ENCODE results near the gene DOK6. TPM values are rescaled to one million over a fixed set of nuclear protein-coding genes. Genes with fewer than 3 reads are reported as not detected.
A peak's percentile ranks its signal among the peaks of the same experiment; 100 is the strongest.

DOK6 gene
- total and polyA plus RNA-seq, 2 of the 13 experiments (the other 11 are each of a cell fraction or from before 2014, with no cell fraction given), result 17.0 to 17.2 TPM

DNA sequence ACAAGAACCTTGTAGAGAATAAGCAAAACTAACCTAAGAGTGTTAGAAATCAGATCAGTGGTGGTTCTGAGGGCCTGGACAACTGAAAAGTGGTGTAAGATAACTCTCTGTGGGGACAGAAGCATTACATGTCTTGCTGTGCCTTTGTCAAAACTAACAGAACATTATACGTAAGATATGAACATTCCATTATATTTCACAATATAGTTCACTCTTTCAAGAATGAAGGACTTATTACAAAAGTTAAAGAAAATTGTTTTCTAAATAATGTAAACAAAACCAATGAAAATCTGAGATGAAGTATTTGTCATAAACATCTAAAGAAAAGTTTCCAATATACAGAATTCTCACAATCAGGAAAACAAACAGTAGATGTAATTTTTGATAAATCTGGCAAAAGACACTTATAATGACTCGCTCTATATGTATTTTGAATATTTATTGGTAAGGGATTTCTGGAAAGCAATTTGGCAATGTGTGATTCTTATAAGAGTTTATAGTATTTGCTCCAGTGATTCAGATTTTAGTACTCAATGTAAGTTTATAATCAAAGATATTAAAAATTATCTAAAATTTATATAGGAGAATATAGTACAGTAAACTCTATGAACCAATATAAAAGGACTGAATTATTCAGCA, 288.6 kb downstream of the DOK6 start:
- no peak overlapping the region for H3K4me2 ChIP-seq (ENCODE audit: low read depth, low read length)
- CTCF ChIA-PET (ENCODE audit: low intra/inter-chr PET ratio, low total read pairs), result no interaction called here
- H3K27ac ChIP-seq (ENCODE audit: extremely low read length, insufficient read depth, low read length), result no peak overlapping the region
- no peaks in the 10 kb centered on the region for H3K79me2 ChIP-seq (ENCODE audit: insufficient read depth, low read length)
- intact Hi-C loops (cut with micrococcal nuclease; ENCODE audit: unreplicated experiment) (no loop called here), in situ Hi-C loops (cut with HindIII; ENCODE audit: extremely low pct_ligation_motif_present, low pct_unique_long_range_greater_than_20kb) (no loop called here)
- H3K9ac ChIP-seq (ENCODE audit: insufficient read depth, low read depth, low read length), result no peak overlapping the region
- no peaks in the 10 kb centered on the region for H3K36me3 ChIP-seq (replicated peaks in 1 of 2; ENCODE audit: control insufficient read depth in 1 of 2, insufficient read depth in 2 of 2, low read length in 2 of 2)
- no peak overlapping the region for H3K4me3 ChIP-seq (replicated peaks in 1 of 3; ENCODE audit: insufficient read depth in 1 of 3, low read depth in 2 of 3, low read length in 3 of 3)
- H3K9me3 ChIP-seq (ENCODE audit: low read length), result no peaks in the 10 kb centered on the region
- H3K27me3 ChIP-seq (ENCODE audit: control insufficient read depth in 1 of 2, insufficient read depth in 2 of 2, low read length in 2 of 2), result no peaks in the 10 kb centered on the region; a peak in 1 of 5 replicates
- ATAC-seq, result no peak
- WGBS (ENCODE audit: low lambda C conversion rate), result 85% methylated on average over 2 of the region's 2 CpGs
- POLR2A ChIA-PET, result no interaction called here
- H3K4me1 ChIP-seq (ENCODE audit: insufficient read depth, low read length), result no peaks in the 10 kb centered on the region
- no peaks in the 10 kb centered on the region for H4K20me1 ChIP-seq (ENCODE audit: insufficient read depth, low read length)
- TF ChIP-seq ZSCAN25 (CRISPR knock-in tag; IDR thresholded peaks at IDR 0.05), result no peak
- no peak for TF ChIP-seq CHD4 (IDR thresholded peaks at IDR 0.05; ENCODE audit: borderline replicate concordance, low read length)
- 0 out of 2 replicates have a peak, but pooled peaks have one; percentile 19 for TF ChIP-seq CEBPB (IDR thresholded peaks at IDR 0.05; ENCODE audit: borderline replicate concordance, low read depth, low read length)
- TF ChIP-seq TAF15 (IDR thresholded peaks at IDR 0.05; ENCODE audit: low read depth, low read length, poor library complexity, severe bottlenecking), result no peak
- DNase-seq (ENCODE audit: low spot score), result no peak
- no TSS peak for BruUV-seq (replicated peaks)
- no peak for FAIRE-seq
- no peak overlapping the region for H2AFZ ChIP-seq (ENCODE audit: low read length)

DNA sequence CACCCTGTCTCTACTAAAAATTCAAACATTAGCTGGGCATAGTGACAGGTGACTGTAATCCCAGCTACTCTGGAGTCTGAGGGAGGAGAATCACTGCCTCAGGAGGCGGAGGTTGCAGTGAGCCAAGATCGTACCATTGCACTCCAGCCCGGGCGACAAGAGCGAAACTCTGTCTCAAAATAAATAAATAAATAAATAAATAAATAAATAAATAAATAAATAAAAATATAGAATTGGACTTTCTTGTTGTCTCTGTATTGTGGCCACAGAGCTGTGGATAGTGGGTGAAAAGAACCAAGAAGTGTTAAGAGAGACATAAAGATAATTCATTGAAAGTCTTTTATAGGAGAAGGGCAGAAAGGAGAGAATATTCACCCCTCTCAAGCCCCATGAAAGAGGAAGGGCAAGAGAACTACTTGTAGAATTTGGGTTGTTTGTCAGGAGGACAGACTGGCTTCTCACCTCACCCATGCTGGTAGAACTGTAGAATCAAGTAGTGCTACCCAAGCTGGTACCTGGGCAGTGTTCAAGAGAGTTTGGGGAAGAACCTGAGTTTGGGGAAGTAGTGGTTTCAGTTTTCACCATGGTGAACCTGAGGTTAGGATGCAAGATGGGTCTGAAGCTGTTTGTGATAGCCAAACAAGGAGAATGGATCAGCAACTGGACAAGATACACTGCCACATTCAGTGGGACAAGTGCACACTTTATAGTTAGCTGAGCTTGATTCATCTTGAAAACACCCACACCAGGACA, 290.5 kb downstream of the DOK6 start:
- H2AFZ ChIP-seq (ENCODE audit: low read length), result no peak overlapping the region
- ATAC-seq (no peak), DNase-seq (ENCODE audit: low spot score) (no peak), FAIRE-seq (no peak)
- in situ Hi-C loops (cut with HindIII; ENCODE audit: extremely low pct_ligation_motif_present, low pct_unique_long_range_greater_than_20kb) (no loop called here), intact Hi-C loops (cut with micrococcal nuclease; ENCODE audit: unreplicated experiment) (no loop called here)
- no peak overlapping the region for H3K4me2 ChIP-seq (ENCODE audit: low read depth, low read length)
- CTCF ChIA-PET (ENCODE audit: low intra/inter-chr PET ratio, low total read pairs), result no interaction called here
- H3K4me3 ChIP-seq (replicated peaks in 1 of 3; ENCODE audit: insufficient read depth in 1 of 3, low read depth in 2 of 3, low read length in 3 of 3), result no peak overlapping the region
- no peaks in the 10 kb centered on the region for H3K36me3 ChIP-seq (replicated peaks in 1 of 2; ENCODE audit: control insufficient read depth in 1 of 2, insufficient read depth in 2 of 2, low read length in 2 of 2)
- no peaks in the 10 kb centered on the region for H3K9me3 ChIP-seq (ENCODE audit: low read length)
- H3K27me3 ChIP-seq (ENCODE audit: control insufficient read depth in 1 of 2, insufficient read depth in 2 of 2, low read length in 2 of 2), result no peaks in the 10 kb centered on the region; a peak in 1 of 5 replicates
- no TSS peak for BruUV-seq (replicated peaks)
- 91% methylated on average over 5 of the region's 5 CpGs for WGBS (ENCODE audit: low lambda C conversion rate)
- H3K79me2 ChIP-seq (ENCODE audit: insufficient read depth, low read length), result no peaks in the 10 kb centered on the region
- H3K27ac ChIP-seq (ENCODE audit: extremely low read length, insufficient read depth, low read length), result no peak overlapping the region
- POLR2A ChIA-PET, result no interaction called here
- no peaks in the 10 kb centered on the region for H4K20me1 ChIP-seq (ENCODE audit: insufficient read depth, low read length)
- H3K4me1 ChIP-seq (ENCODE audit: insufficient read depth, low read length), result no peaks in the 10 kb centered on the region
- no peak overlapping the region for H3K9ac ChIP-seq (ENCODE audit: insufficient read depth, low read depth, low read length)
- TF ChIP-seq PAX8 (CRISPR knock-in tag; IDR thresholded peaks at IDR 0.05; ENCODE audit: borderline replicate concordance), result no peak
- no peak for TF ChIP-seq BHLHE40 (IDR thresholded peaks at IDR 0.05; ENCODE audit: low read length)
- TF ChIP-seq EHMT2 (IDR thresholded peaks at IDR 0.05; ENCODE audit: borderline replicate concordance, low read depth, low read length), result no peak
- no peak for TF ChIP-seq KDM2A (CRISPR knock-in tag; IDR thresholded peaks at IDR 0.05; ENCODE audit: borderline replicate concordance, low read depth)
- TF ChIP-seq, protein P1, sequence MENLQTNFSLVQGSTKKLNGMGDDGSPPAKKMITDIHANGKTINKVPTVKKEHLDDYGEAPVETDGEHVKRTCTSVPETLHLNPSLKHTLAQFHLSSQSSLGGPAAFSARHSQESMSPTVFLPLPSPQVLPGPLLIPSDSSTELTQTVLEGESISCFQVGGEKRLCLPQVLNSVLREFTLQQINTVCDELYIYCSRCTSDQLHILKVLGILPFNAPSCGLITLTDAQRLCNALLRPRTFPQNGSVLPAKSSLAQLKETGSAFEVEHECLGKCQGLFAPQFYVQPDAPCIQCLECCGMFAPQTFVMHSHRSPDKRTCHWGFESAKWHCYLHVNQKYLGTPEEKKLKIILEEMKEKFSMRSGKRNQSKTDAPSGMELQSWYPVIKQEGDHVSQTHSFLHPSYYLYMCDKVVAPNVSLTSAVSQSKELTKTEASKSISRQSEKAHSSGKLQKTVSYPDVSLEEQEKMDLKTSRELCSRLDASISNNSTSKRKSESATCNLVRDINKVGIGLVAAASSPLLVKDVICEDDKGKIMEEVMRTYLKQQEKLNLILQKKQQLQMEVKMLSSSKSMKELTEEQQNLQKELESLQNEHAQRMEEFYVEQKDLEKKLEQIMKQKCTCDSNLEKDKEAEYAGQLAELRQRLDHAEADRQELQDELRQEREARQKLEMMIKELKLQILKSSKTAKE (CRISPR knock-in tag; IDR thresholded peaks at IDR 0.05; ENCODE audit: borderline replicate concordance), result no peak
- TF ChIP-seq, protein P2, sequence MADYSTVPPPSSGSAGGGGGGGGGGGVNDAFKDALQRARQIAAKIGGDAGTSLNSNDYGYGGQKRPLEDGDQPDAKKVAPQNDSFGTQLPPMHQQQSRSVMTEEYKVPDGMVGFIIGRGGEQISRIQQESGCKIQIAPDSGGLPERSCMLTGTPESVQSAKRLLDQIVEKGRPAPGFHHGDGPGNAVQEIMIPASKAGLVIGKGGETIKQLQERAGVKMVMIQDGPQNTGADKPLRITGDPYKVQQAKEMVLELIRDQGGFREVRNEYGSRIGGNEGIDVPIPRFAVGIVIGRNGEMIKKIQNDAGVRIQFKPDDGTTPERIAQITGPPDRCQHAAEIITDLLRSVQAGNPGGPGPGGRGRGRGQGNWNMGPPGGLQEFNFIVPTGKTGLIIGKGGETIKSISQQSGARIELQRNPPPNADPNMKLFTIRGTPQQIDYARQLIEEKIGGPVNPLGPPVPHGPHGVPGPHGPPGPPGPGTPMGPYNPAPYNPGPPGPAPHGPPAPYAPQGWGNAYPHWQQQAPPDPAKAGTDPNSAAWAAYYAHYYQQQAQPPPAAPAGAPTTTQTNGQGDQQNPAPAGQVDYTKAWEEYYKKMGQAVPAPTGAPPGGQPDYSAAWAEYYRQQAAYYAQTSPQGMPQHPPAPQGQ (CRISPR knock-in tag; IDR thresholded peaks at IDR 0.05; ENCODE audit: borderline replicate concordance), result no peak
- TF ChIP-seq ZNF839 (CRISPR knock-in tag; IDR thresholded peaks at IDR 0.05; ENCODE audit: borderline replicate concordance), result no peak
